ENCODE data around the gene TERT.

GRCh38 chr5:1257363-1257762 is 37.5 kb downstream of the TERT start:
- TF ChIP-seq POLR2A (IDR thresholded peaks at IDR 0.05; ENCODE audit: low read depth, low read length), result no peak
- no peak for TF ChIP-seq POLR2AphosphoS5 (IDR thresholded peaks at IDR 0.05; ENCODE audit: low read depth, low read length)
- no peak for TF ChIP-seq TAF1 (IDR thresholded peaks at IDR 0.05; ENCODE audit: borderline replicate concordance, low read depth, low read length)
